ENCODE data around the gene PHACTR3. TPM values are rescaled to one million over a fixed set of nuclear protein-coding genes. Genes with fewer than 3 reads are reported as not detected.

PHACTR3 gene
- 1.9 and 2.1 TPM in 2 replicates for total RNA-seq

DNA sequence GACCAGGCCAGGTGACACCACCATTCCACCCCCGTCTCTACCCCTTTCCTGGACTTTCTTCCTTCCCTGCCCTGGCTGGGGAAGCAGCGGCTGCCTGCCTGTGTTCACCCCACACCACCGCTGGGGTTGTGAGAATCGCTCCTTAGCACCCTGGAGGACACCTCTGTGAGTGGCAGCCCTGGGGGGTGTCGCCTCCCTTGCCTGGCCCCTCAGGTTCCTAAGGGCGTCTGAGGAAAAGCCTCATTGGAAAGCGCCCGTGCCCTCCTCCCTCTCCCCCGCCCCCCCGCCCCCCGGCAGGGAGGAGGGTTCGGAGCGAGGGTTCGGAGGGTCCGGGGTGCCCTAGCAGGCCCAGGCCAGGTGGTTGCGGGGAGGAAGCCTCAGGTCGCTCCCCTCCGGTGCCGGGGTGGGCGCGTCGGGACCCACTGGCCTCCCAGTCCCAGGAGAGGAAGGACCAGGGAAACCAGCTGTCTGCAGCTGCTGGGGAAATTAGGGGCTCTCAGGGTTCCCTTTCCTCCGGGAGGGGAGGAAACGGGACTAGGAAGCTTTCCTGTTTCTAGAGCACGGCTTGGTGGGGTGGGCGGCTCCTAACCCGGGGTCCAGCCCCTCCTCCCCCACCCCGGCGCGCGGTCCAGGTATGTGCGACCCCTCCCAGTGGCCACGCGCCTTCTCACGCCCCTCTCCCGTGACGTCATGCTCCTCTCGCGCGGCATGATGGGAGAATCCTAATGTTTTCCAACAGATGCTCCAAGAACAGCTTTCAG, at the start of gene PHACTR3:
Gene PHACTR3, plus strand, starts transcription at position 760 of the 761 bp plus-strand sequence. CDS start 475 bp downstream, outside the sequence.

Measured in nasal cavity respiratory epithelium epithelial cell of viscerocranial mucosa (primary cell).